ENCODE measurements around the gene TTLL11. TPM values are rescaled to one million over a fixed set of nuclear protein-coding genes. Genes with fewer than 3 reads are reported as not detected.
"Not testable (repeated sequence)": the region's sequence is repeated elsewhere in the genome, so short reads cannot be mapped to it uniquely, and the experiment has no call there.

The TTLL11 gene
- total and polyA plus RNA-seq, 4 donors = 1.4 to 4.5 (median 3.6) TPM

- no peak overlapping the region for H3K9ac ChIP-seq (ENCODE audit: low read depth in 1 of 2, low read length in 2 of 2)
- peaks cover 0 to 2% (median 0%) of the 10 kb centered on the region in 4 donors for H3K27me3 ChIP-seq (ENCODE audit: control insufficient read depth in 4 of 4, insufficient read depth in 4 of 4, low read length in 3 of 4)
- no peak overlapping the region for H3K4me3 ChIP-seq (ENCODE audit: low read depth in 1 of 3, low read length in 3 of 3)
- H3K4me1 ChIP-seq (ENCODE audit: control insufficient read depth in 4 of 4, insufficient read depth in 4 of 4, low read length in 3 of 4) = no peaks in the 10 kb centered on the region
- no peaks in the 10 kb centered on the region for H3K36me3 ChIP-seq (ENCODE audit: control insufficient read depth in 4 of 4, insufficient read depth in 3 of 4, low read depth in 1 of 4, low read length in 3 of 4)
- H3K9me3 ChIP-seq (ENCODE audit: control insufficient read depth in 4 of 4, low read length in 3 of 4) = no peaks in the 10 kb centered on the region
- no peak overlapping the region for H3K27ac ChIP-seq (ENCODE audit: low read depth in 1 of 2, low read length in 2 of 2)
- 90% methylated on average over 13 of the region's 13 CpGs for WGBS
- DNase-seq (ENCODE audit: low spot score) = no peak
- no peak for TF ChIP-seq GABPA (IDR thresholded peaks at IDR 0.05 in 1 of 2, conservative IDR thresholded peaks at IDR 0.05 in 1 of 2)
Observed at GRCh38 chr9:122119166-122119521, 26.0 kb upstream of the TTLL11 start.

- no peak for DNase-seq (ENCODE audit: low spot score)
- Histone ChIP-seq H3K27me3 (ENCODE audit: control insufficient read depth in 4 of 4, insufficient read depth in 4 of 4, low read length in 3 of 4) (peaks cover 0 to 2% (median 0%) of the 10 kb centered on the region in 4 donors), H3K36me3 (ENCODE audit: control insufficient read depth in 4 of 4, insufficient read depth in 3 of 4, low read depth in 1 of 4, low read length in 3 of 4) (no peaks in the 10 kb centered on the region), H3K9ac (ENCODE audit: low read depth in 1 of 2, low read length in 2 of 2) (no peak overlapping the region), H3K27ac (ENCODE audit: low read depth in 1 of 2, low read length in 2 of 2) (no peak overlapping the region), H3K9me3 (ENCODE audit: control insufficient read depth in 4 of 4, low read length in 3 of 4) (no peaks in the 10 kb centered on the region), H3K4me3 (ENCODE audit: low read depth in 1 of 3, low read length in 3 of 3) (no peak overlapping the region), H3K4me1 (ENCODE audit: control insufficient read depth in 4 of 4, insufficient read depth in 4 of 4, low read length in 3 of 4) (no peaks in the 10 kb centered on the region)
- WGBS = 79% methylated on average over 5 of the region's 5 CpGs
- no peak for TF ChIP-seq RAD21 (IDR thresholded peaks at IDR 0.05)
- TF ChIP-seq REST (IDR thresholded peaks at IDR 0.05) = no peak
- TF ChIP-seq SP1 (IDR thresholded peaks at IDR 0.05) = no peak
- no peak for TF ChIP-seq EGR1 (IDR thresholded peaks at IDR 0.05; ENCODE audit: low read depth in 2 of 2)
- TF ChIP-seq CTCF (IDR thresholded peaks at IDR 0.05; ENCODE audit: low read depth, low read length, missing input control) = no peak
- no peak for TF ChIP-seq RXRA (IDR thresholded peaks at IDR 0.05)
- no peak for TF ChIP-seq GABPA (IDR thresholded peaks at IDR 0.05 in 1 of 2, conservative IDR thresholded peaks at IDR 0.05 in 1 of 2)
- no peak for TF ChIP-seq NR2F2 (IDR thresholded peaks at IDR 0.05)
- TF ChIP-seq HNF4G (IDR thresholded peaks at IDR 0.05) = no peak
- TF ChIP-seq HNF4A (conservative IDR thresholded peaks at IDR 0.05) = no peak
- no peak for TF ChIP-seq MAX (IDR thresholded peaks at IDR 0.05)
- TF ChIP-seq TAF1 (conservative IDR thresholded peaks at IDR 0.05) = no peak
- no peak for TF ChIP-seq FOXA2 (IDR thresholded peaks at IDR 0.05)
- TF ChIP-seq ZBTB33 (IDR thresholded peaks at IDR 0.05) = no peak
- TF ChIP-seq YY1 (IDR thresholded peaks at IDR 0.05) = no peak
- TF ChIP-seq FOXA1 (IDR thresholded peaks at IDR 0.05) = no peak
- no peak for TF ChIP-seq ATF3 (IDR thresholded peaks at IDR 0.05)
- no peak for TF ChIP-seq JUND (IDR thresholded peaks at IDR 0.05)
Observed at GRCh38 chr9:122118343-122119165, 25.4 kb upstream of the TTLL11 start.

GRCh38 chr9:122117241-122117640, 24.1 kb upstream of the TTLL11 start:
- H3K36me3 ChIP-seq (ENCODE audit: control insufficient read depth in 4 of 4, insufficient read depth in 3 of 4, low read depth in 1 of 4, low read length in 3 of 4); H3K4me3 ChIP-seq (ENCODE audit: low read depth in 1 of 3, low read length in 3 of 3); H3K9ac ChIP-seq (ENCODE audit: low read depth in 1 of 2, low read length in 2 of 2); DNase-seq (ENCODE audit: low spot score); H3K27ac ChIP-seq (ENCODE audit: low read depth in 1 of 2, low read length in 2 of 2); H3K9me3 ChIP-seq (ENCODE audit: control insufficient read depth in 4 of 4, low read length in 3 of 4); H3K27me3 ChIP-seq (ENCODE audit: control insufficient read depth in 4 of 4, insufficient read depth in 4 of 4, low read length in 3 of 4); H3K4me1 ChIP-seq (ENCODE audit: control insufficient read depth in 4 of 4, insufficient read depth in 4 of 4, low read length in 3 of 4): not testable (repeated sequence)
- WGBS = 76% methylated on average over 9 of the region's 9 CpGs
